Ramos (cell line): ENCODE measurements around the gene RPL9.
"Not testable (repeated sequence)": the region's sequence is repeated elsewhere in the genome, so short reads cannot be mapped to it uniquely, and the experiment has no call there.

Source experiments
- in situ Hi-C: fragments of 300-500 bp; cut with MboI; formaldehyde crosslinking; loops from one replicate; pipeline ENCODE4 v1.14.3; 2022; ENCODE audit warnings: low sequenced_read_pairs; ENCODE audit not compliant: unreplicated experiment

RPL9 gene

DNA sequence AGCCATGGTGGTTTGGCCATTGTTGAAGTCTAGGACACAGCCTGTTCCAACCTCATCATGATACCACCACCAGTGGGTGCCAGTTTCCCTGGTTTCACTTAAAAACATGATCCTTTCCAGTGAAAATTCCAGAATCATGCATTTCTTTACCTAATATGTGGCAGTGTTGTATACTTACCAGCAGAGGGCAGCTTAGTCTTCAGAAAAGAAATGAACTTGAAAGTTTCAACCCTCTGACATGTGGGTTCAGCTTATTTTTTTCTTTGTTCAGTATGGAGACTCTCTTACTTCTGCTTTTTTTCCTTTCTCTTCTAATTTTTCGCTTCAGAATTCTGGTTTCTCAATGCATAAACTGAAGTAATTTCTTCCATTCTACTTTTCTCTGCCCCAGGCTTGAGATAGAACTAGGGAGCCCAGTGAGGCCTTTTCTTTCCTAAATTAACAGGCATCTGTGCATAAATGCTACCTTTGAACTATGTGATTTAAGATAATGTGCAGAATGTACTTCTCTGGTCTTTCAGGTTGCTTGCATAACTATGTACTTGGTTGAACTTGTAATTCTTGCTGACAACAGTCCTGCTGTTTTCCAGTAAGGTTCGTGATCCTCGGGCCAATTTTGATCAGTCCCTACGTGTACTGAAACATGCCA, 10.8 kb upstream of the RPL9 start:
- in situ Hi-C loops, result loop anchor here (10.0 kb wide), 1 partner anchor 505 kb away; the partner anchor contains the start of gene PDS5A

DNA sequence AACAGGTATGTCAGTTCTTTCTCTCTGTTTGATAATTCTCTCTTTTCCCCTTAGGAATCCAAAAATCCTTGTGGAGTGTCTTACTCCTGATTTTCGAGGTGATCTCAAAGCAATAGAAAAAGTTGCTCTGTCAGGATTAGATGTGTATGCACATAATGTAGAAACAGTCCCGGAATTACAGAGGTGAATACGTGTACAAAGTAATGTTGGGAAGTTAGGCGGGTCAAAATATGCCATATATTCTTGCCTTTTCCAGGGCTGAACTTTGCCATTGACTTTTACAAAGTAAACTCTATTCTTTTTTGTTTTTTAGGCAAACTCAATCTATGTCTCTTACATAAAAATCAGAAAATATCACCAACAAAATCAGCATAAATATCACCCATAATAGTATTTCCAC, 8.7 kb upstream of the RPL9 start:
- in situ Hi-C loops, result no loop called here

DNA sequence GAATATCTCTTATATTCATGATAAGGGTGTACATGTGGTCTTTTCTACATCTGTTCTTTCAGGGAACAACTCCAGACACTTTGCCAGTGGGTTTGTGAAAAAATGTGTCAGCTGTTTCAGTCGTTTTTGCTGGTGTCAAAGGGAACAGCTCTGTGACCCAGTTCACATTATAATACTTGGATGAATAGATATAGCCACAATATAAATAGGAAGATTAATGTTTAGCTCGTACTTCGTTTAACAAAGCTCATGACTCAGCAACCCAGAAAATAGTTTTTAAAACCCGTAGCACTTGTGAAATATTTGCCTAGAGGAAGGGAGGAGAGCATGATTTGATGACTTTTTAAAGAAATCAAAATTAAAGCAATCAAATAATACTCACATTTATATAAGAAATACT, 8.0 kb upstream of the RPL9 start:
- in situ Hi-C loops, result no loop called here

DNA sequence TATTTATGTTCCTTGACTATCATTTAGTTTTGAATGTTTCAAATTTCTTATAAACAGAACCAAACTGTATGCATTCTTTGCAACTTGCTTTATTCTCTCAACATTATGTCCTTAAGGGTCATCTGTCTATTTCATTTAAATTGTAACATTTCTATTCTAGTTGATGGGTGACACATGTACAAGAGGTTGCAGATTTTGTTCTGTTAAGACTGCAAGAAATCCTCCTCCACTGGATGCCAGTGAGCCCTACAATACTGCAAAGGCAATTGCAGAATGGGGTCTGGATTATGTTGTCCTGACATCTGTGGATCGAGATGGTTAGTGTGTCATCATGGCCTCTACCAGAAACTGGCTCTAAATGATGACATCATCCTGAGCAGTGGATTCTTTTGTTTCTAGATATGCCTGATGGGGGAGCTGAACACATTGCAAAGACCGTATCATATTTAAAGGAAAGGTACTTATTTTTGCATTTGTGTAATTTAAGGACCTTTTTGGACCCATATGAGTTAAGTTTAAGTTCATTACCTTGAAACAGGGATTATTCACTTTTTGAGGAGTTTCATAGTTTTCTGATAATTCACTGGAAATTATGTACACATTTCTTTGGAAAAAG, 6.3 kb upstream of the RPL9 start:
- in situ Hi-C loops, result no loop called here

DNA sequence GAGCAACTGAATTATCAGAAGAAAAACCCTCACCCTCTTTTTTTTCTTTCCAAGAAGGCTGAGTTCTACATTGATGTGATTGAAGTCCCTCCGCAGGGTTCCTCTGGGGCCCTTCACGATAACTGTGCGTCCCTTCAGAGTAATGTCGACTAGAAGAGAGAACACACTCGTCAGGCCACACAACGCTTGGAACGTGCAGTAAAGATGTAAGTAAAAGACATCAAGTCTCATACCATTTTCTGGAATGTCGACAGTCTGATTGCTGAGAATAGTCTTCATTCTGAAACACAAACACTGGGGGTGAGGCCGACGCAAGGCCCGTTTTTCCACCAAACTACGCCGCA, 589 bp downstream of the RPL9 start:
- in situ Hi-C loops, result not testable (repeated sequence)

DNA sequence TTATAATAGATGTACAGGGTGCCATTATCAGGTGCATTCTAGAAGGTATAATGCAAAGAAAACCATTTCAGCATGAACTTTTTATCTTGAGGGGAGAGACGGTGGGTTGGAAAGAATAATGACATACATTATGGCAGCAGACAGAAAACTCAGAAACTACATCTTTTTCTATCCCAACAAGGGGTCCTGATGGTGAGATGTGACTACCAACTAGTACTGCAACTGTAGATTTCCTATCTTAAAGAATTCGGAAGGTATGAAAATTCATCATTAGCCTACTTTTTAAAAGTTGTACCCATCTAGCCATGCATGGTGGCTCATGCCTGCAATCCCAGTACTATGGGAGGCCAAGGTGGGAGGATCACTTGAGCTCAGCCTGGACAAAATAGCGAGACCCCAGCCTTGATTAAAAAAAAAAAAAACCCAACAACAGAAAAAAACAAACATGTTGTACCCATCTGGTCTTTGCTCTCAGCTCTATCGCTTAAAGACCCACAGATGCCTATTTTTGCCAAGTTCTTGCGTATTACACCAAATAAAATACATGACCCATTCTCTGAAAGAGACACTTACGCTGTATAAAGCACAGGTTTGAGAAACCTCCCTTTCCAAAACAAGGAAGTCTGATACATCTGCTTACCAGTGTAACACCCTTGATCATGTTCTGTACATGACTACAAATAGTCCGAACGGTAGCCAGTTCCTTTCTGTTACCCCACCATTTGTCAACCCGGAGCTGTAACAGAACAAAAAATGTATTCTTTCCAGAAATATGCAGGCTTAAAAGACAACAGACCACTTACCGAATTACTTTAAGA, 1.6 kb downstream of the RPL9 start:
- in situ Hi-C loops, result no loop called here

DNA sequence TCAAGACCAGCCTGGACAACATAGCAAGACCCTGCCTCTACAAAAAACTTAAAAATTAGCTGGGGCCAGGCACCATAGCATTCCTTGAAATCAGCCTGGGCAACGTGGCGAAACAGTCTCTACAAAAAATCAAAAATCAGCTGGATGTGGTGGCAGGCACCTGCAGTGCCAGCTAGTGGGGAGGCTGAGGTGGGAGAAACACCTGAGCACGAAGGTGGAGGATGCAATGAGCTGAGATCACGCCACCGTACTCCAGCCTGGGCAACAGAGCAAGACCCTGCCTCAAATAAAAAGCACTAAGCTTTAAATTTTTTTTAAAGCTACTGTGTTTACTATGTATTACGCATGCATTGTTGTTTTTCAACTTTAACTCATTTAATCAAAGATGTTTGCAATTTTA, 3.2 kb downstream of the RPL9 start:
- in situ Hi-C loops, result no loop called here

DNA sequence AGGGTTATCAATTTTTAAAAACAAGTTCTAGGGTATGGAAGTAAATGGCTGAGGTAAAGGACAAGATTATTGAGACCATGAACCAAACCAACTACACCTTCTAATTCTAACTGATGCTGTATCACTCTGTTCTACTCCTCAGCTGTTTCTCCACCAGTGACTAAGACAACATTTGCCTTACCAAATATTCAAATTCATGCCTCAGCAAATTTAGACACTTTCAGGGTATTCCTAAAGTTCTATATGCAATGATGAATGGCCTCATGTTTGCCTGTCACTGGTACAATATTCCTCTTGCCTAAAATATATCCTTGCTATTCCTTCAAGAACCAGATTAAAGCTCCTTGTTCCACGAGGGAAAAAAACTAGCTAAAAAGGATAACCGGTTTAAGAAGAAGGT, 5.0 kb downstream of the RPL9 start:
- in situ Hi-C loops, result no loop called here

DNA sequence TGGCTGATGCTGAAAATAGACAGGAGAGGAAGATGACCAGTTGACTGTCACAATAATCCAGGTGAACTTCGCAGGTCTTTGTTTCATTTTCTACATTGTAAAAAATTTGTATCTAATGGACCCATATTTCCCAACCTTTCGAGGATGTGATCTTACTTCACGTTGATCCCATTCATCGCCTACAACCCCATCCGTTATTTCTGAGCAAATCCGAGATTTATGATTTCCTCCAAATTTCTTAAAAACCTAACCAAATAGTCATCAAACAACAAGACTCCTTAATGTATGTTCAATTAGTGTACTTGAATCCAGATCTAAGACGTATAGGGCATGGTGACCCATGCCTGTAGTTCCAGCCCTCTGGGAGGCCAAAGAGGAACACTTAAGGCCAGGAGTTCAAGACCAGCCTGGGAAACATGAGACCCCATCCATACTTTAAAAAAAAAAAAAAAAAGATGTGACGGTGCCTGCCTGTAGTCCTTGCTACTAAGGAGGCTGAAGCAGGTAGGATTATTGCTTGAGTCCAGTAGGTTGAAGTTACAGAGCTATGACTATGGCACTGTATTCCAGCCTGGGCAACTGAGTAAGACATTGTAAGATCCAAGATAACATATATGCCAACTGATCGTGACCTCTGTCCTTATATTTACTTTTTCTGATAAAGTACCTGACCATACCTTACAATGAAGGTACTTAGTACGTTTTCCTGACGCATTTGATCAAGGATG, 5.7 kb downstream of the RPL9 start:
- in situ Hi-C loops, result no loop called here

DNA sequence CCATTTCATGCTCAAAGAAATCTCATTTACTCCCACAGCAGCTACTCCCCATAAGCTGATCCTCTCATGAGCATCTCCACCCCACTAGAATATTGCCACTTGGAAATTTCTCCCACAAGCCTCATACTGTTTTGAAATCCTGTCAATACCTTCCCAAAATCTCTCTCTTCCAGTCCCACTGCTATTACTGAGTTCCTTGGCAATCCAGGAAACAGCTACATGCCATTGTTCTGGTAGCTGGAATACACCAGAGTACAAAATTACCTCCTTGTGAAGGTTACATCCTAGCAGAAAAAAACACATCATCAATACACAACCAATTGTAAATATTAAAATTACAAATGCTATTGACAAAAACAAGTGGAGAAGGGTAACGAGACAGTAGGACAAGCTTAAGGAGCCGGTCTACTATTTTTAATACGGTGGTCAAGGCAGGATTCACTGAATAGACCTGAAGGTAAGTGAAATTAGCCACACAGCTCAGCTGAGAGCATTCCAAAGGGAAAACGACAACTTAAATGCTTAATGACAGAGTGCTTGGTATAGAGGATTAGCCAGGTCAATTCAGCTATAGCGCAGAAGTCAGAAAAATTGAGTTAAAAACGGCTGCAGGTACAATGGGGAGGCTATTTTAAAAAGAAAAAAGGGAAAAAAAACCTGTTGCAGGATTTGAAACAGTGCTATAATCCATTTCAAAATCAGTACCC, 6.4 kb downstream of the RPL9 start:
- in situ Hi-C loops, result no loop called here

DNA sequence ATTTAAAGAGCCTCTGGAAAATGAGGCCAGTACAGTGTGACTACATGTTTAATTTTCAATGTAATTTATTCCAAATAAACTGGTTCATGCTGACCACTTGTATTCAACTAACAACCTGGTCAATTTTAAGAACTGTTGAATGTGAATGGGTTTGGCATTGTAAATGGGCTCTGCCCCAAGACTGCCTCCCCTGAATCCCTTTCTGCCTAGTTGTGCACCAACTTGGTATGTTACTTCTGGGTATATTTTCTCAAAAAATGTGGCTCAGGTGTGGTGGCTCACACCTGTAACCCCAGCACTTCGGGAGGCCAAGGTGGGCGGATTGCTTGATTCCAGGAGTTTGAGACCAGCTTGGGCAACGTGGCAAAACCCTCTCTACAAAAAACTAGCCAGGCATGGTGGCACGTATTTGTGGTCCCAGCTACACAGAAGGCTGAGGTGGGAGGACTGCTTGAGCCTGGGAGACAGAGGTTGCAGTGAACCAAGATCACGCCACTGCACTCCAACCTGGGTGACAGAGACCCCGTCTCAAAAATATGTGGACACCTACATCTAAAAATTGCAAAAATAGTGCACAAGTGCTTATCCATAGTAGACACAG, 7.2 kb downstream of the RPL9 start:
- in situ Hi-C loops, result no loop called here

DNA sequence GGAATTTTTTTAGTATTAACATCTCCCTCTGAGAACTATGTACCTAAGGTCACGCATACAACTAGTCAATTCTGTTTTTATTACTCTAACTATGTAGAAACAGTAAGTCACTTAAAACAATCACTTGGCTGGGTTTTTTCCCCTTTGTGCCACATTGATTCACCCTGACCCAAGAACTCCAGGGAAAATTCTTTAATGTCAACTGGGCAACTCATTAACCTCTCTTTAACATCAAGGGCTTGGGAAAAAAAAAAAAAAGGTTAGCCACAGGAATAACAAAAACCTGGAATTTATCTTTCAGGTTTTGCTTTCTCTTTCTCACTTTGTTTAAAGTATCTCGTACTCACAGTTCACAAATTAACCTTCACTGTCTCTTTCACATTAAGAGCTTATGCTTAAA, 8.1 kb downstream of the RPL9 start:
- in situ Hi-C loops, result no loop called here

DNA sequence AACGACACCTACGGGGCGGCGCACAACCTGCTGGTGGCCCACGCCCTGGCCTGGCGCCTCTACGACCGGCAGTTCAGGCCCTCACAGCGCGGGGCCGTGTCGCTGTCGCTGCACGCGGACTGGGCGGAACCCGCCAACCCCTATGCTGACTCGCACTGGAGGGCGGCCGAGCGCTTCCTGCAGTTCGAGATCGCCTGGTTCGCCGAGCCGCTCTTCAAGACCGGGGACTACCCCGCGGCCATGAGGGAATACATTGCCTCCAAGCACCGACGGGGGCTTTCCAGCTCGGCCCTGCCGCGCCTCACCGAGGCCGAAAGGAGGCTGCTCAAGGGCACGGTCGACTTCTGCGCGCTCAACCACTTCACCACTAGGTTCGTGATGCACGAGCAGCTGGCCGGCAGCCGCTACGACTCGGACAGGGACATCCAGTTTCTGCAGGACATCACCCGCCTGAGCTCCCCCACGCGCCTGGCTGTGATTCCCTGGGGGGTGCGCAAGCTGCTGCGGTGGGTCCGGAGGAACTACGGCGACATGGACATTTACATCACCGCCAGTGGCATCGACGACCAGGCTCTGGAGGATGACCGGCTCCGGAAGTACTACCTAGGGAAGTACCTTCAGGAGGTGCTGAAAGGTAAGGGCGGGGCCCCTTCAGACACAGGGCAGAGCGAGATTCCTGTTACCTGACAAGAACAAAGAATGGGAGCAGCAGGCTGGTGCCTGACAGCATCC, 11.7 kb downstream of the RPL9 start:
- in situ Hi-C loops, result no loop called here

DNA sequence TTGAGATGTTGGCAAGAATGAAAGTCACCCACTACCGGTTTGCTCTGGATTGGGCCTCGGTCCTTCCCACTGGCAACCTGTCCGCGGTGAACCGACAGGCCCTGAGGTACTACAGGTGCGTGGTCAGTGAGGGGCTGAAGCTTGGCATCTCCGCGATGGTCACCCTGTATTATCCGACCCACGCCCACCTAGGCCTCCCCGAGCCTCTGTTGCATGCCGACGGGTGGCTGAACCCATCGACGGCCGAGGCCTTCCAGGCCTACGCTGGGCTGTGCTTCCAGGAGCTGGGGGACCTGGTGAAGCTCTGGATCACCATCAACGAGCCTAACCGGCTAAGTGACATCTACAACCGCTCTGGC, 12.3 kb downstream of the RPL9 start:
- in situ Hi-C loops, result no loop called here

DNA sequence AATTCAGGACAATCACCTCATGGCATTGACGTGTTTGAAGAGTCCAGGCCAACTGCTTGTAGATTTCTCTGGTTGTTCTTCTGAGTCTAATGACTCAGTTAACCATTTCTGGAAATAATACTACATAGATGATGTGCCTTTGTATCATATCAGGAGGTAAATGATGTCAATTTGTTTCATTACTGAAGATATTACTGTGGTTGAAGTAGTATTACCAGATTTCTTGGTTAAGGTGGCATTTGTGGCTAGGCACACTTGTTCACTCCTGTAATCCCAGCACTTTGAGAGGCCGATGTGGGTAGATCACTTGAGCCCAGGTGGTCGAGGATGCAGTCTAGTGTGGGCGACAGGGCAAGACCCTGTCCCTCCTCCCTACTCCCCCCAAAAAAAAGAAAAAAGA, 15.7 kb downstream of the RPL9 start:
- in situ Hi-C loops, result no loop called here

DNA sequence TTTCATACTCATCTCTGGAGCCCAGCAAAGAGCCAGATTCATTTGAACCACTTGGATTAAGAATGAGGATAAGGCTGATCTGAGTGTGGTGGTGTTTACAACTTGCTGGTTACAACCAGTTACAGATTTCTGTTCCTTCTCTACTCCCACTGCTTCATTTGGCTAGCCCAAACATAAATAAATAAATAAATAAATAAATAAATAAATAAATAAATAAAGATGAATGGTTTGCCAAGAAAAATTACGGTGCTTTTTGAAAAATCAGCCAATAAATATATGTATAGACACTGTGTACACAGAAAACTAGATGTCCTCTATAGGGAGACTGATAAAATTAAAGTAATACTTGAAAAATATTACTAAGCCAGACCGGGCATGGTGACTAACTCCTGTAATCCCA, 17.1 kb downstream of the RPL9 start:
- in situ Hi-C loops, result no loop called here

DNA sequence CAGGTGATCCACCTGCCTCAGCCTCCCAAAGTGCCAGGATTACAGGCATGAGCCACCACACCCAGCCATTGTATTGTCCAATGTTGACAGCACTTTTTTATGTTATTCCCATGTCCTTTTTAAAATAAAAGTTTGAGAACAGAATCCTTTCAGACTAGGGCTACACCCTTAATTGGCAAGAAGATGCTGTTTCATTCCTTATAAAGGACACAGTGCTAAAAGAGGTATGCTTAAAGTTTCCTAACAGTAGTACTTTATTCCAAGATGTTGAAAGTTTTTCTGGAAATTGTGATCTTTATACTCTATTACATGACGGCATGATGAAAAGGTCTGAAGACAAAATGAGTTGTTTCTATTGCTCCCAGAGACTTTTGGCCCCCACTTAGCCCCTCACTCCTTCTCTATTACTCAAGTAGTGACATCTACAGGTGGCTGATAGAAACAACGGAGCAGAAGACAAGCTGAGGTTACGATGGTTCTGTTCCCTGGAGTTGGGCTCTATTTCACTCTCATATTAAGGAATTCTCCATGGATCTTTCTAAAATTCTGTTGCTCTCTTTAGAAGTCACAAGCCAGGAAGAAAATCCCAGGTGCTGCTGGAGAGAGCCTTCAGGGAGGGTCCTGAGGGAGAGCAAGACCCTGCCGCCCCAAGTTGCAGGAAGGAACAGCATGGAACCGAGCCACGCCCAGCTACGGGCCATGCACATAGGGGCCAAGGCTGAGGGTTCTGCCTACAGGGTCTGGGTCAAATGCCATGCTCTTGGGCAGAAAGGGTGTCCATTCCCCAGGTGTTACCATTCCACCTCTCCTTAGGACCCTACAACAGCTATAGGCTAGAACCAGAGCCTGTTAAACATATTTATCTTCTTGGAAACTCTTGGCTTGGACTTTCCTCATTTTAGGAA, 22.8 kb downstream of the RPL9 start:
- in situ Hi-C loops, result loop anchor here (10.0 kb wide), 1 partner anchor 541 kb away; no protein-coding TSS in a partner anchor

DNA sequence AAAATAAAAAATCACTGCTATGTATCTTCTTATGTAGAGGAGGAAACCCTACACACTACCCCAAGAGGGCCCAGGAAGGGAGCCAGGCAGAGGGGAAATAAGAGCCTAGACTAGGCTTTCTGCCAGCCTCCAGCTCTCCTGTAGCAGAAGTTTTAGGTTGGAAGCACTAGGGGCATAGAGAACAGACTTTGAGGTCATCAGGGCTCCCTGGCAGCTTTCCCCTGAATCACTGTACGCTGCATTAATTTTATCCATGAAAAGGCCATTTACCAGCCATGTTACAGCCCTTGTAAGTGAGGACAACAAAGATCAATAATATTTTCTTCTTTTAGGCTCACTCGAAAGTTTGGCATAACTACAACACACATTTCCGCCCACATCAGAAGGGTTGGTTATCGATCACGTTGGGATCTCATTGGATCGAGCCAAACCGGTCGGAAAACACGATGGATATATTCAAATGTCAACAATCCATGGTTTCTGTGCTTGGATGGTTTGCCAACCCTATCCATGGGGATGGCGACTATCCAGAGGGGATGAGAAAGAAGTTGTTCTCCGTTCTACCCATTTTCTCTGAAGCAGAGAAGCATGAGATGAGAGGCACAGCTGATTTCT, 24.7 kb downstream of the RPL9 start:
- in situ Hi-C loops, result loop anchor here (10.0 kb wide), 1 partner anchor 539 kb away; no protein-coding TSS in a partner anchor
